ENCODE results near the gene SRGAP1. TPM values are rescaled to one million over a fixed set of nuclear protein-coding genes. Genes with fewer than 3 reads are reported as not detected.
"Not testable (repeated sequence)": the region's sequence is repeated elsewhere in the genome, so short reads cannot be mapped to it uniquely, and the experiment has no call there.

SRGAP1 gene
- total RNA-seq, 2 experiments from 2014 or later: 0.02 TPM; not detected in 1

- Mint-ChIP-seq H3K27me3 (ENCODE audit: low read depth) (peaks cover 6% of the 10 kb centered on the region), H3K4me3 (no peak overlapping the region), H3K4me1 (ENCODE audit: low read depth) (no peaks in the 10 kb centered on the region), H3K27ac (no peak overlapping the region), H3K9me3 (no peaks in the 10 kb centered on the region), H3K36me3 (ENCODE audit: low read depth) (no peaks in the 10 kb centered on the region)
- no peak for DNase-seq
- intact Hi-C loops (cut with micrococcal nuclease): loop anchor here (10.0 kb wide), 1 partner anchor 254 kb away; the partner anchor contains the start of gene SRGAP1
- CTCF ChIA-PET: interaction anchor here (0.7 kb wide), 1 partner anchor 134 kb away, joined by 3 read pairs; no protein-coding TSS in a partner anchor
These were observed 254.3 kb downstream of the SRGAP1 start for GRCh38 chr12:64098709-64099354.

- intact Hi-C loops (cut with micrococcal nuclease): loop anchor here (10.0 kb wide), 1 partner anchor 255 kb away; the partner anchor contains the start of gene SRGAP1
- no peaks in the 10 kb centered on the region for H3K9me3 Mint-ChIP-seq
- H3K27ac Mint-ChIP-seq: no peak overlapping the region
- no peak for DNase-seq
- H3K36me3 Mint-ChIP-seq (ENCODE audit: low read depth): no peaks in the 10 kb centered on the region
- H3K4me1 Mint-ChIP-seq (ENCODE audit: low read depth): no peaks in the 10 kb centered on the region
- CTCF ChIA-PET: no interaction called here
- H3K4me3 Mint-ChIP-seq: no peak overlapping the region
- peaks cover 6% of the 10 kb centered on the region for H3K27me3 Mint-ChIP-seq (ENCODE audit: low read depth)
These were observed 254.9 kb downstream of the SRGAP1 start for GRCh38 chr12:64099397-64099796.

DNA sequence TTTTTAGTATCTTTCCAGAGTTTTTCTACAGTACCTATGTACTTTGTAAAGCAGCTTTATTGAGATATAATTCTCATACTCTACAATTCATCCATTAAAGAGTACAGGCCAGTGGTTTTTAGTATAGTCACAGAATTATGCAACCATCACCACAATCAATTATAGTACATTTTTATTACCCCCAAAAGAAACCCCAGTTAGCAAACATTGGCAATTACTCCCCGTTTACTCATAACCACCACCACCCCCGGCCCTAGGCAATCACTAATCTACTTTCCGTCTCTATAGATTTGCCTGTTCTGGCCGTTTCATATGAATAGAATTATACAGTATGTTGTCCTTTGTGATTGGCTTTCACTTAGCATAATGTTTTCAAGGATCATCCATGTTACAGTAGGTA, 257.8 kb downstream of the SRGAP1 start:
- intact Hi-C loops (cut with micrococcal nuclease): loop anchor here (10.0 kb wide), 1 partner anchor 152 kb away; no protein-coding TSS in a partner anchor
- no peaks in the 10 kb centered on the region for H3K36me3 Mint-ChIP-seq (ENCODE audit: low read depth)
- no peak overlapping the region for H3K4me3 Mint-ChIP-seq
- H3K4me1 Mint-ChIP-seq (ENCODE audit: low read depth): no peaks in the 10 kb centered on the region
- no peaks in the 10 kb centered on the region for H3K9me3 Mint-ChIP-seq
- no peak overlapping the region for H3K27ac Mint-ChIP-seq
- peaks cover 7% of the 10 kb centered on the region for H3K27me3 Mint-ChIP-seq (ENCODE audit: low read depth)
- DNase-seq: no peak
- CTCF ChIA-PET: no interaction called here

- intact Hi-C loops (cut with micrococcal nuclease): loop anchor here (10.0 kb wide), 1 partner anchor 151 kb away; no protein-coding TSS in a partner anchor
- Mint-ChIP-seq H3K27ac (no peak overlapping the region), H3K36me3 (ENCODE audit: low read depth) (no peaks in the 10 kb centered on the region), H3K9me3 (no peaks in the 10 kb centered on the region), H3K4me1 (ENCODE audit: low read depth) (no peaks in the 10 kb centered on the region), H3K27me3 (ENCODE audit: low read depth) (peaks cover 5% of the 10 kb centered on the region), H3K4me3 (no peak overlapping the region)
- DNase-seq: no peak
- CTCF ChIA-PET: no interaction called here
These were observed 259.6 kb downstream of the SRGAP1 start for GRCh38 chr12:64103825-64104740.

GRCh38 chr12:64105026-64105425, 260.5 kb downstream of the SRGAP1 start:
- Mint-ChIP-seq H3K4me3 (no peak overlapping the region), H3K27me3 (ENCODE audit: low read depth) (peaks cover 5% of the 10 kb centered on the region), H3K9me3 (no peaks in the 10 kb centered on the region), H3K4me1 (ENCODE audit: low read depth) (no peaks in the 10 kb centered on the region), H3K27ac (no peak overlapping the region), H3K36me3 (ENCODE audit: low read depth) (no peaks in the 10 kb centered on the region)
- CTCF ChIA-PET: no interaction called here
- intact Hi-C loops (cut with micrococcal nuclease): loop anchor here (10.0 kb wide), 1 partner anchor 150 kb away; no protein-coding TSS in a partner anchor
- DNase-seq: no peak

DNA sequence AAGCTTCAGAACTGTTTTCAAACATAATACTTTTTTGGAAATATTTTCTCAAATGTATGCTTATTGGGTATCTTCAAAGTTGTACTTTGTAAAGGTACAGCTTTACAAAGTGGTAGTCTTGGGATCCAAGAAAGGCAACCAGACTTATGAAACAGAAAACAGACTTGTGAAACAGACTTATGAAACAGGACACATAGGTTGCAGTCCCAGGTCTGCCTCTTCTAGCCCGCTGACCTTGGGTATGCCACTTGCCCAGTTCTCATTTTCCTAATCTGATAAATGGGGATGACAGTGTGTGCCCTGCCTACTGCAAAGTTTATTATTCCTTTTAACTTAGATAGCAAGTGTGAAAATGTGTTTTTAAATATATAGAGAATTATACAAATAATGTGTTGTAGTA, 263.3 kb downstream of the SRGAP1 start:
- no peaks in the 10 kb centered on the region for H3K36me3 Mint-ChIP-seq (ENCODE audit: low read depth)
- no peak overlapping the region for H3K4me3 Mint-ChIP-seq
- CTCF ChIA-PET: no interaction called here
- H3K27ac Mint-ChIP-seq: no peak overlapping the region
- no peaks in the 10 kb centered on the region for H3K9me3 Mint-ChIP-seq
- intact Hi-C loops (cut with micrococcal nuclease): loop anchor here (10.0 kb wide), 1 partner anchor 147 kb away; no protein-coding TSS in a partner anchor
- DNase-seq: no peak
- peaks cover 10% of the 10 kb centered on the region for H3K27me3 Mint-ChIP-seq (ENCODE audit: low read depth)
- no peaks in the 10 kb centered on the region for H3K4me1 Mint-ChIP-seq (ENCODE audit: low read depth)

DNA sequence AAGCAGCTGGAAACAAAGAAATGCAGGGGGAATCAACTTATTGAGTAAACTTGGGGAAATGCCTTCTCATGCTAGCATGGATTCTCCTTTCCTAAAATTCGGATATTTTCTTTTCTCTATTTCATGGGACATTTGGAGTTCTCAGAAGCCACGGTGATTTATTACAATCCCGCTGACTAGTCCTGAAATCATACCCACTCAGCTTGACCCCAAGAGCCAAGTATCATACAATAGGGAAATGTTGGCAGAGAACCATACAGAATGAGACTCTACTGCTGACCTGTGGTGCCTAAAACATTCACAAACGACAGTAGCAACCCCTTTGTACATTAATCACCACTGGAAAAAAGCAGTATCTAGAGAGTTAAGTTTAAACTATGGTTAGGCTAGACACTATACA, 265.2 kb downstream of the SRGAP1 start:
- intact Hi-C loops (cut with micrococcal nuclease): loop anchor here (10.0 kb wide), 1 partner anchor 145 kb away; no protein-coding TSS in a partner anchor
- H3K27ac Mint-ChIP-seq: no peak overlapping the region
- H3K27me3 Mint-ChIP-seq (ENCODE audit: low read depth): peaks cover 11% of the 10 kb centered on the region
- no peaks in the 10 kb centered on the region for H3K4me1 Mint-ChIP-seq (ENCODE audit: low read depth)
- H3K9me3 Mint-ChIP-seq: no peaks in the 10 kb centered on the region
- no peak for DNase-seq
- CTCF ChIA-PET: no interaction called here
- H3K4me3 Mint-ChIP-seq: no peak overlapping the region
- no peaks in the 10 kb centered on the region for H3K36me3 Mint-ChIP-seq (ENCODE audit: low read depth)

DNA sequence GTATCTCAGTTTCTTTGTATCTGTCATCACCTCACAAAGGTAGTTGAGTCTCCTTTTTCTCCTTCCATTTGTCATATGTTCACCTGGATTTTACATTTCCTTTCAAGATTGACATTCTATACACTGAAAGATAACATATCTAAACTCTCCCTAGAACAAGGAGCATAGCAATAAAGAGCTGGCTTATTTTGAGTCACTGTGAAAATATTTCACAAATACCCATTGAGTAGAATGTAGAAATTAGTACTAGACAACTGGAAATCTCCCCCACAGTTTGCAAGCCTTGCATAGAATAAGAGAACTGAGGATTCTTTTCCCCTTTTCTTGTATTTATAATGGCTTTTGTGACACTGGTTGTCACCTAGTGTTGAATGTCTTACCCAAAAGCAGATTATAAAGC, 266.4 kb downstream of the SRGAP1 start:
- CTCF ChIA-PET: no interaction called here
- intact Hi-C loops (cut with micrococcal nuclease): no loop called here
- no peak overlapping the region for H3K27ac Mint-ChIP-seq
- H3K4me3 Mint-ChIP-seq: no peak overlapping the region
- no peak for DNase-seq
- no peaks in the 10 kb centered on the region for H3K4me1 Mint-ChIP-seq (ENCODE audit: low read depth)
- peaks cover 12% of the 10 kb centered on the region for H3K27me3 Mint-ChIP-seq (ENCODE audit: low read depth)
- no peaks in the 10 kb centered on the region for H3K36me3 Mint-ChIP-seq (ENCODE audit: low read depth)
- no peaks in the 10 kb centered on the region for H3K9me3 Mint-ChIP-seq

- no peak for DNase-seq
- Mint-ChIP-seq H3K4me3 (no peak overlapping the region), H3K36me3 (ENCODE audit: low read depth) (no peaks in the 10 kb centered on the region), H3K27ac (no peak overlapping the region), H3K27me3 (ENCODE audit: low read depth) (peaks cover 25% of the 10 kb centered on the region), H3K9me3 (no peaks in the 10 kb centered on the region), H3K4me1 (ENCODE audit: low read depth) (no peaks in the 10 kb centered on the region)
- CTCF ChIA-PET: interaction anchor here (0.5 to 1.3 kb wide), 2 partner anchors 11 to 30 kb away, joined by 3 read pairs; no protein-coding TSS in a partner anchor
- intact Hi-C loops (cut with micrococcal nuclease): no loop called here
These were observed 272.5 kb downstream of the SRGAP1 start for GRCh38 chr12:64116969-64117368.

DNA sequence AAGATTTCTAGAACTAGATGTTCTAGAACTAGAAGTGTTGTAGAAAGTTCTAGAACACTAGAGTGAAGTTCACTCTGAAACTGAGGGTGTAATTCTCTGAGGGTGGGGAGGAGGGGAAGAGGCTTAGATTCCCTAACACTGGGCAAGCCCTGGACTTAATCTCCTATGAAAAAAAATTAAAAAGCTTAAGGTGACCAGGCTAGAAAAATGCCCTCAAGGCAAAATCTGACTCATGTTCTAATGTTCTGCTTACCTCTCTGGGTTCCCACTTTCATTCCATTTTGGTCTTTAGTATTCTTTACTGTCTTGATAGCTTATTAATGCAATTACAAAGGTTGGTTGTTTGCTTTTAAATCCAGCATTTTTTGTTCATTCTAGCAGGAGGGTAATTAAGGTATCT, 276.1 kb downstream of the SRGAP1 start:
- CTCF ChIA-PET: interaction anchor here (0.5 kb wide), 1 partner anchor 28 kb away, joined by 3 read pairs; no protein-coding TSS in a partner anchor
- Mint-ChIP-seq H3K4me1 (ENCODE audit: low read depth) (no peaks in the 10 kb centered on the region), H3K27ac (no peak overlapping the region), H3K36me3 (ENCODE audit: low read depth) (no peaks in the 10 kb centered on the region), H3K9me3 (no peaks in the 10 kb centered on the region), H3K27me3 (ENCODE audit: low read depth) (peaks cover 22% of the 10 kb centered on the region), H3K4me3 (no peak overlapping the region)
- no peak for DNase-seq
- intact Hi-C loops (cut with micrococcal nuclease): no loop called here

DNA sequence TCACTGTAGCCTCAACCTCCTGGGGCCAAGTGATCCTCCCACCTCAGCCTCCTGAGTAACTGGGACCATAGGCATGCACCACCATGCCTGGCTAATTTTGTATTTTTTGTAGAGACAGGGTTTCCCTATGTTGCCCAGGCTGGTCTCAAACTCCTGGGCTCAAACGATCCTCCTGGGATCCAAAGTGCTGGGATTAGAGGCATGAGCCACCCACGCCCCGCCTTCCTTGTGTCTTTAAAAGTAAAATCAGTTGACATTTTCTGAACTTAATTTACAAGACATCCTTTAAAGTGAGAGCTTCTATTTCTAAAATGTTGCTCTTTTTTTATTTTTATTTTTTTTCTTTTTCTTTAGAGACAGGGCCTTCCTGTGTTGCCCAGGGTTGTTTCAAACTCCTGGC, 276.6 kb downstream of the SRGAP1 start:
- CTCF ChIA-PET: interaction anchor here (0.5 kb wide), 1 partner anchor 28 kb away, joined by 3 read pairs; no protein-coding TSS in a partner anchor
- H3K27me3 Mint-ChIP-seq (ENCODE audit: low read depth): peaks cover 22% of the 10 kb centered on the region
- H3K9me3 Mint-ChIP-seq; H3K36me3 Mint-ChIP-seq (ENCODE audit: low read depth); DNase-seq; intact Hi-C loops (cut with micrococcal nuclease); H3K27ac Mint-ChIP-seq; H3K4me3 Mint-ChIP-seq; H3K4me1 Mint-ChIP-seq (ENCODE audit: low read depth): not testable (repeated sequence)

DNA sequence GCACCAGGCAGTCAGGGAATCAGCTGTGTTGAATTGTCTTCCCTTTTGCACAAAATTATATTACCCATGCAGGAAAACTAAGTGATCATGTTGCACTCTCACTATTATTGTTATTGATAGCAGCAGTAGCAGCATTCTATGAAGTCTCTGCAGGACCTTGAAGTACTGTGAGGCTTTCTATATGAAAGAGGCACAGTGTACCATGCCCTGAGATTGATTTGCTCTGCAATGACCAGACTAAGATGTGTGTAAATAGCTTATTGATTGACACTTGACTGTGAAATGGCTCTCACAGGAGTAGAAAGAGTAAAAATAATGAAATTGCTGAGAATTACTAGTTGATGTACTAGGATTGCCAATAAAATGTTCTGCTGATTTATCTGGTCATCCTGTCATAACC, 277.7 kb downstream of the SRGAP1 start:
- CTCF ChIA-PET: no interaction called here
- Mint-ChIP-seq H3K4me1 (ENCODE audit: low read depth) (no peaks in the 10 kb centered on the region), H3K9me3 (no peaks in the 10 kb centered on the region), H3K27me3 (ENCODE audit: low read depth) (peaks cover 14% of the 10 kb centered on the region), H3K27ac (no peak overlapping the region), H3K4me3 (no peak overlapping the region), H3K36me3 (ENCODE audit: low read depth) (no peaks in the 10 kb centered on the region)
- no peak for DNase-seq
- intact Hi-C loops (cut with micrococcal nuclease): no loop called here
